CD4-positive, alpha-beta T cell treated with Interleukin-21 for 1 hour (primary cell): Measurements from ENCODE around the gene NOX5.

ENCODE experiments used
- DNase-seq: peaks from one replicate; pipeline ENCODE4 v3.0.0-alpha.2; 2020

NOX5 gene

DNA sequence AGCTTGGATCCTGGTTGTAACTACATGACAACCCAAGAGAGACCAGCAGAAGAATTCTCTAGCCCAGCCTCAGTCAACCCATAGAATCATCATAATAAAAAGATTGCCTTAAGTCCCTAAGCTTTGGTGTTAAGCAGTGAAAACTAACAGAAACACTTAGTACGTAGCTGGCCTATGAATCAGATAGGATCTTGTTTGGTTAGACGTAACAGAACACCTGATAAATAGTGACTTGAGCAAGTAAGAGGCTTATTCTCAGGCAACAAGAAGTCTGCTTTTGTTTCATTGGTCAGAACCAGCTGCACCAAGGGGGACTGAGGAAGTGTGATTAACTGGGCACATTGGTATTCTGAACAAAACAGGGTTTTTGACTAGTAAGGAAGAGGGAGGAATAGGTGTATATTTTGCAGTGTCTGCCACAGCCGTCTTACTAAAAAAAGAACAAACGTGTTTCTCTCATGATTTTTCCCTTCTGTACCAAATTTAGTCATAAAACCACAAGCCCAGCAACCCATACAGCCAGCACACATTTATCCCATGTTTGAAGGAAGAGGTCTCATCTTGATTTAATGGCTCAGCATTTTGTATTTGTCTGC, 92.6 kb downstream of the NOX5 start:
- DNase-seq: no peak
